Measurements from ENCODE around the gene EGLN3. TPM values are rescaled to one million over a fixed set of nuclear protein-coding genes. Genes with fewer than 3 reads are reported as not detected.

The EGLN3 gene
- polyA plus RNA-seq, 3 donors, result 18.2 to 19.3 (median 18.7) TPM

- DNase-seq (ENCODE audit: extremely low read depth in 1 of 11, low read depth in 9 of 11, low spot score in 4 of 11), result no peak
Measured at GRCh38 chr14:33946679-33947476, 4.0 kb downstream of the EGLN3 start.

GRCh38 chr14:33945210-33946088 is 5.4 kb downstream of the EGLN3 start:
- DNase-seq (ENCODE audit: extremely low read depth in 1 of 11, low read depth in 9 of 11, low spot score in 4 of 11), result no peak

GRCh38 chr14:33943096-33943883 is 7.6 kb downstream of the EGLN3 start:
- DNase-seq (ENCODE audit: extremely low read depth in 1 of 11, low read depth in 9 of 11, low spot score in 4 of 11), result no peak

- DNase-seq (ENCODE audit: extremely low read depth in 1 of 11, low read depth in 9 of 11, low spot score in 4 of 11), result no peak
Measured at GRCh38 chr14:33941718-33942117, 9.2 kb downstream of the EGLN3 start.

- DNase-seq (ENCODE audit: extremely low read depth in 1 of 11, low read depth in 9 of 11, low spot score in 4 of 11), result no peak
Measured at GRCh38 chr14:33940561-33941011, 10.3 kb downstream of the EGLN3 start.

GRCh38 chr14:33938131-33938949 is 12.5 kb downstream of the EGLN3 start:
- DNase-seq (ENCODE audit: extremely low read depth in 1 of 11, low read depth in 9 of 11, low spot score in 4 of 11), result peak in 3 of 11 donors; percentile 40 to 56 (median 48)

GRCh38 chr14:33936391-33936790 is 14.5 kb downstream of the EGLN3 start:
- DNase-seq (ENCODE audit: extremely low read depth in 1 of 11, low read depth in 9 of 11, low spot score in 4 of 11), result no peak

GRCh38 chr14:33934938-33935337 is 15.9 kb downstream of the EGLN3 start:
- no peak for DNase-seq (ENCODE audit: extremely low read depth in 1 of 11, low read depth in 9 of 11, low spot score in 4 of 11)

- no peak for DNase-seq (ENCODE audit: extremely low read depth in 1 of 11, low read depth in 9 of 11, low spot score in 4 of 11)
Measured at GRCh38 chr14:33934043-33934750, 16.7 kb downstream of the EGLN3 start.

GRCh38 chr14:33933386-33933933 is 17.4 kb downstream of the EGLN3 start:
- DNase-seq (ENCODE audit: extremely low read depth in 1 of 11, low read depth in 9 of 11, low spot score in 4 of 11), result no peak

- peak in 4 of 11 donors; percentile 49 to 71 (median 56) for DNase-seq (ENCODE audit: extremely low read depth in 1 of 11, low read depth in 9 of 11, low spot score in 4 of 11)
Measured at GRCh38 chr14:33932576-33933345, 18.1 kb downstream of the EGLN3 start.

- no peak for DNase-seq (ENCODE audit: extremely low read depth in 1 of 11, low read depth in 9 of 11, low spot score in 4 of 11)
Measured at GRCh38 chr14:33932033-33932432, 18.8 kb downstream of the EGLN3 start.

- DNase-seq (ENCODE audit: extremely low read depth in 1 of 11, low read depth in 9 of 11, low spot score in 4 of 11), result no peak
Measured at GRCh38 chr14:33931461-33931860, 19.4 kb downstream of the EGLN3 start.

- no peak for DNase-seq (ENCODE audit: extremely low read depth in 1 of 11, low read depth in 9 of 11, low spot score in 4 of 11)
Measured at GRCh38 chr14:33930439-33930838, 20.4 kb downstream of the EGLN3 start.

- DNase-seq (ENCODE audit: extremely low read depth in 1 of 11, low read depth in 9 of 11, low spot score in 4 of 11), result no peak
Measured at GRCh38 chr14:33929799-33930408, 21.0 kb downstream of the EGLN3 start.

- no peak for DNase-seq (ENCODE audit: extremely low read depth in 1 of 11, low read depth in 9 of 11, low spot score in 4 of 11)
Measured at GRCh38 chr14:33928895-33929294, 22.0 kb downstream of the EGLN3 start.
